Fibroblast of pulmonary artery (primary cell): Measurements from ENCODE around the gene LMX1B.

Experiments
- DNase-seq: peaks from one replicate; pipeline ENCODE4 v3.0.0-alpha.2; 2010; ENCODE audit warnings: low read depth
- H3K4me3 ChIP-seq: replicated peaks from 2 replicates; pipeline ENCODE4 v1.5.1; 2011; ENCODE audit warnings: low read depth, mild to moderate bottlenecking, control low read depth, low read length, moderate library complexity
- CTCF ChIP-seq: IDR thresholded peaks from 2 replicates; pipeline ENCODE4 v1.5.1; 2011; ENCODE audit warnings: mild to moderate bottlenecking, control low read depth, low read length, inconsistent platforms; ENCODE audit errors: missing control alignments

The LMX1B gene

GRCh38 chr9:126684965-126685465 lies 71.3 kb downstream of the LMX1B start:
- H3K4me3 ChIP-seq = no peak overlapping the region
- no peak for TF ChIP-seq CTCF
- no peak for DNase-seq

DNA sequence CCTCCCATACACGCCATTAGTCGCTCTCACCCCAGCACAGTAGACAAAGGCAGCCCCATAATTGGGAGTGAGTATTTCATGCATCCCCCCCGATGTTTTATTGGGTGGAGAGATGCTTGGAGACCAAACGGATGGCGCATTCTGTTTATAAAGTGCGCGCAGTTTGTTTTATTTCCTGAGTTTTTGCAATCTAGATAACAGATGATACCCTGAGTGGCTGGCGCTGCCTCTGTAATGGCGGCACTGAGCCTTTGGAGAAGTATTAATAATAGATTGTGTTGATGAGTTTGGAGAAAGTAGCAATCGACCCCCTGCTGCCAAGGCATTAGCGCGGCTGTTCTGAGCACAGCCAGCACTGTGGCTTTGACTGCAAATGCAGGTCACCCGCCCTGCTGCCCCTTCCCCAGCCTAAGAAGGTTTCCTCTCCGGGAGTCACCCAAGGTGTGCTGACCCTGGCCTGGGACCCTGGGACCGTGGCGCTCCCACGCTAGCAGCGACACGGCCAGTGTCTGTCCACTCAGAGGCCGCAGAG lies 74.3 kb downstream of the LMX1B start:
- no peak for DNase-seq
- TF ChIP-seq CTCF = no peak
- no peak overlapping the region for H3K4me3 ChIP-seq

- no peak for TF ChIP-seq CTCF
- DNase-seq = no peak
- H3K4me3 ChIP-seq = no peak overlapping the region
Observed at GRCh38 chr9:126688617-126689016, 74.9 kb downstream of the LMX1B start.

DNA sequence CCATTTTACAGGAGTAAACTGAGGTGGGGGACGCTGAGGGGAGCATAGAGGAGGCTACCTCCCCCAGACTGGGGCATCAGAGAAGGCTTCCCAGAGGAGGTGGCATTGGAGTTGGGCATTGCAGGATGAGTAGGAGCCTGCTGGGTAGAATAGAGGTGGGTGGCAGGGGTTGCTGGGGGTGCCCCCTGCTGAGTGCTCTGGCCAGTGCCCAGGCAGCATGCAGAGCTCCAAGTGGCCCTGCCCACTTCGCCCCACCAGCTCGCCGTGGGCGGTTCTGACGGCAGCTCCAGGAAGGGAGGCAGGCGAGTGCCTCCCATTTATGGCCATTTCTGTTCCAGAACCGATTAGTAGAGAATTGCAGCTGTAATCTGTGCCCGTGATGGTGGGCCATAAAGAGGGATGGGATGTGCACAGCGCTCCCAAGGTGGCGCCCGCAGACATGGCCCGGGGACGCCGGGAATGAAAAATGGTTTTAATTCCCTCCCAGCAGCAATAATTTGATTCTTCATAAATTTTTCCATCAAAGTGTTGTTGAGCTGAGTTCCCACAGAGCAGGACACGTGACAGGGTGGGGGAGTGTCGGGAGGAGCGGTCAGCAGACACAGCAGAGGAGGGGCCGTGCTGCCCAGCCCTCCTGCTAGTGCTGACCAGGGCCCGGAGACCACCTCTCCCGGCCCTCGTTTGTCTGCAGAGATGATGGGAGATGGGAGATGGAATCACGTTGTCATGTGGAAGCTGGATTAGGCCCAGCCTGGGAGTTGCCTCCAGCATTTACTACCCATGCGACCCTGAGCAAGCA lies 75.5 kb downstream of the LMX1B start:
- no peak for DNase-seq
- TF ChIP-seq CTCF = no peak
- H3K4me3 ChIP-seq = no peak overlapping the region

- TF ChIP-seq CTCF = peak; percentile 62
- peak; percentile 7 for DNase-seq
- no peak overlapping the region for H3K4me3 ChIP-seq
Observed at GRCh38 chr9:126690431-126691051, 76.8 kb downstream of the LMX1B start.

GRCh38 chr9:126692041-126692758 lies 78.5 kb downstream of the LMX1B start:
- no peak for DNase-seq
- no peak for TF ChIP-seq CTCF
- H3K4me3 ChIP-seq = no peak overlapping the region
